Measurements from ENCODE around the gene CLPTM1L.
A peak's percentile ranks its signal among the peaks of the same experiment; 100 is the strongest.

The CLPTM1L gene

DNA sequence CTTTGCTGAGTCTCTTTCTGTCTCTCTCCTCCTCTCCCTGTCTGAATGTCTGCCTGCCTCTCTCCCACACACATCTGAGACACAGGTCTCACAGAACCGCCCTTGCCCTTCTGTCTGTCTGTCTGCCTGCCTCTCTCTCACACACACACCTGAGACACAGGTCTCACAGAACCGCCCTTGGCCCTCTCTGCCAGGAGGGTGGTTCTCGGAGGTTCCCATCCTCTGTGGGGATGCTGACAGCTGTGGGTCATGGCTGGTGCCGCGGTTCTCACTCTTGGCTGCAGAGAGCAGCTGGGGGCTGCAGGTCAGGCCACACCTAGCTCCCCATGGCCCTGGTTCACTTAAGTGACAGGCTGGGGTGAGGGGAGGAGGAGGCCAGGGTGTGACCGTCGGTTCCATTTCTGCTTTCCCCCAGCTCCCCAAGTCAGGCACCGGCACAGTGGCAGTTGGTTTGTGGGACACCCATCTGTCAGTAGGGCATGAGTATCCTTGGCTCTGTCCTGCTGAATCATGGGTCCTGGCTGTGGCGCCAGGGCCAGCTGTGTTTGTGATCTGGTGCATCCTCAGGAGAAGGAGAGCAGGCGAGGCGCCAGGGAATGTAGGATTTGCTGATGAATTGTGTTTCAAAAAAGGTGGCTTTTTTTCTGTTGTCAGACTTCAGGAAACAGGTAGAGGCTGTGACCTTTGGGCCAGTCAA, 42.3 kb upstream of the CLPTM1L start:
- H3K27ac ChIP-seq (ENCODE audit: low read depth, low read length): no peak overlapping the region
- no peaks in the 10 kb centered on the region for H3K9me3 ChIP-seq (ENCODE audit: control insufficient read depth in 1 of 2, low read length in 2 of 2)
- H3K9ac ChIP-seq (ENCODE audit: low read depth in 1 of 2, low read length in 2 of 2): peak overlapping the region in 1 of 2 donors; percentile 85
- peaks cover 0 to 5% of the 10 kb centered on the region in 2 donors for H3K27me3 ChIP-seq (ENCODE audit: control insufficient read depth in 1 of 2, insufficient read depth in 2 of 2, low read length in 2 of 2)
- H3K4me3 ChIP-seq (ENCODE audit: low read depth in 1 of 2, low read length in 2 of 2): no peak overlapping the region
- H3K36me3 ChIP-seq (ENCODE audit: control insufficient read depth in 1 of 2, insufficient read depth in 2 of 2, low read length in 2 of 2): no peaks in the 10 kb centered on the region
- peaks cover 14 to 20% of the 10 kb centered on the region in 2 donors for H3K4me1 ChIP-seq (ENCODE audit: control insufficient read depth in 1 of 2, insufficient read depth in 2 of 2, low read length in 2 of 2)

DNA sequence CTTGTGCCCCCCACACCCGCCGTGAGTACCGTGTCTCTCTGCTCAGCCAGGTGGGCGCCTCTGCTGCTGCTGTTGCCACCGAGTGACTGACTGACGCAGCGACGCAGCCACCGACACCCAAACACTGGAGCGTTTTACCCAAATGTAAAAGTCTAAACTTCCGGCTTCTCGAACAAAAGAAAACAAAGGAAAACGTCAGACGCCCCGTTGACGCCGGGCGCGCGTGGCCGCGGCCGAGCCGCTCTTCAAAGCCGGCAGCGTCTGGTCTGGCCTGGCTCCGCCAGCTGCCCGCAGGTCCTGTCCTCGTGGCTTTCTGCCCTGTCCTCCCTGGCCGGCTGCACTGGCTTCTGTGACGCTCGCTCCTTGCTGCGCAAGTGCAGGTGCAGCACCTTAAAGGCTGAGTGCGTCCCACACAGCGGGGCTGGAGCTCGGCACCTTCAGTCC, 41.4 kb upstream of the CLPTM1L start:
- Histone ChIP-seq H3K27ac (ENCODE audit: low read depth, low read length) (peak overlapping the region; percentile 77), H3K27me3 (ENCODE audit: control insufficient read depth in 1 of 2, insufficient read depth in 2 of 2, low read length in 2 of 2) (peaks cover 0 to 5% of the 10 kb centered on the region in 2 donors)

DNA sequence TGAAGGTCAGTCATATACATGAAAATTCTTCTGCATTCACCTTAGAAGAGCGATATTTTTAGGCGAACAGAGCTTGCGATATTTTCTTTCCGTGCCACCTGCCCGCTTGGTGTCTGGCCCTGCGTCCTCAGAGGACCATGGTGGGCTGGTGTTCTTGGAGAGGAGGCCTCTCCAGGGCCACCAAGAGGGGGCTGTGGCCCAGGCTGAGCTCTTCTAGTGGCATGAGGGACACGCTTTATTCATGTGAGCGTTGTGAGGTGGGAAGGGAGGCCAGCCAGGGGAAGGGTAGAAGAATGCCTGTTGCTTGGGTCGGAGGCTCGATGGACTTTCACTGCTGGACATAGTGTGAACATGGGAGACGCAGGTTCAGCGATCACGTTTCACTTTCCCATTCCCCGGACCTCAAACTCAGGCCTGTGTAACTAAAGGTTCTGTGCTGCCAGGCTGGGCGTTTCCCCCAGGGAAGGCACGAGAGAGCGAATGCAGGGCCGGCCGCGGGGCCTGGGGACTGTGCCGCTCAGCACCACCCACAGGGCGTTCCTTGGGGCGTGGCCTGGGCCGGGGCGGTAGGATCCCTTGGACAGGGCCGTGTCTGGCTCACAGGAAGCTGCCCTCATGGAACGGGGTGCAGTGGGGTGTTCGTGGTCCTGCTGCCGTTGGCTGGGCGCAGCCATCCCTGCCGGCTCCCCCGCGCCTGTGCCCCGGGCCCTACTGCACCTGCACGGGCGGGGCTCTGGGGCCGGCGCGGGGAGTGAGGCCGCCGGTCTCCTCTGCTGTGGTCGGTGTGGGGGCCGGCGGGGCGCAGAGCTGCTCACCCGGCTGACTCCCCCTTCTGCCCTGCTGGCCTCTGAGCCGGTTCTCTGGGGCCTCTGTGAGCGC, 40.7 kb upstream of the CLPTM1L start:
- Histone ChIP-seq H3K27me3 (ENCODE audit: control insufficient read depth in 1 of 2, insufficient read depth in 2 of 2, low read length in 2 of 2) (peaks cover 4 to 5% of the 10 kb centered on the region in 2 donors), H3K4me1 (ENCODE audit: control insufficient read depth in 1 of 2, insufficient read depth in 2 of 2, low read length in 2 of 2) (peaks cover 13 to 14% of the 10 kb centered on the region in 2 donors), H3K27ac (ENCODE audit: low read depth, low read length) (peak overlapping the region; percentile 77), H3K9me3 (ENCODE audit: control insufficient read depth in 1 of 2, low read length in 2 of 2) (no peaks in the 10 kb centered on the region), H3K4me3 (ENCODE audit: low read depth in 1 of 2, low read length in 2 of 2) (peak overlapping the region; percentile 74 to 79), H3K36me3 (ENCODE audit: control insufficient read depth in 1 of 2, insufficient read depth in 2 of 2, low read length in 2 of 2) (no peaks in the 10 kb centered on the region), H3K9ac (ENCODE audit: low read depth in 1 of 2, low read length in 2 of 2) (peak overlapping the region; percentile 80 to 85)

More for the DNA sequence above, 41.4 kb upstream of the CLPTM1L start:
- no peaks in the 10 kb centered on the region for H3K9me3 ChIP-seq (ENCODE audit: control insufficient read depth in 1 of 2, low read length in 2 of 2)
- peaks cover 12 to 14% of the 10 kb centered on the region in 2 donors for H3K4me1 ChIP-seq (ENCODE audit: control insufficient read depth in 1 of 2, insufficient read depth in 2 of 2, low read length in 2 of 2)
- peak overlapping the region; percentile 74 to 79 for H3K4me3 ChIP-seq (ENCODE audit: low read depth in 1 of 2, low read length in 2 of 2)
- peak overlapping the region; percentile 80 to 85 for H3K9ac ChIP-seq (ENCODE audit: low read depth in 1 of 2, low read length in 2 of 2)
- no peaks in the 10 kb centered on the region for H3K36me3 ChIP-seq (ENCODE audit: control insufficient read depth in 1 of 2, insufficient read depth in 2 of 2, low read length in 2 of 2)

DNA sequence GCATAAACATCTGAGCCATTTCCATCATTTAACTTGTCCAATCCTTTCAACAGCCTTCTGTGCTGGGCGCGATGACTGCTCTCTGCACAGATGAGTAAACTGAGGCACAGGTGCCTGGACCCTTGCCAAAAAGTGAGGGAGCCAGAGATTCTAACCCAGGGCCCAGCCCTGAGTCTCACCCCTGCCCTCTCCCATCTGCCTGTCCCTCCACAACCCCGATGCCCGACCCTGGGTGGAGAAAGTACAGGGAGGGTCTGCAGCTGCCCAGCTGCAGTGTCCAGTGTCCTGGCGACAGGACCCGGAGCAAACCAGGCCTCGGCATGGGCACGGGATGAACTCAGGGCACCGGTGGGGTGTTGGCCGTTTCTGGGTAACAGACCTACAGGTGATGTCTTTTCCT, 39.6 kb upstream of the CLPTM1L start:
- Histone ChIP-seq H3K4me1 (ENCODE audit: control insufficient read depth in 1 of 2, insufficient read depth in 2 of 2, low read length in 2 of 2) (peaks cover 14 to 16% of the 10 kb centered on the region in 2 donors), H3K36me3 (ENCODE audit: control insufficient read depth in 1 of 2, insufficient read depth in 2 of 2, low read length in 2 of 2) (no peaks in the 10 kb centered on the region), H3K9ac (ENCODE audit: low read depth in 1 of 2, low read length in 2 of 2) (no peak overlapping the region), H3K27ac (ENCODE audit: low read depth, low read length) (no peak overlapping the region), H3K4me3 (ENCODE audit: low read depth in 1 of 2, low read length in 2 of 2) (no peak overlapping the region), H3K27me3 (ENCODE audit: control insufficient read depth in 1 of 2, insufficient read depth in 2 of 2, low read length in 2 of 2) (peaks cover 4 to 5% of the 10 kb centered on the region in 2 donors), H3K9me3 (ENCODE audit: control insufficient read depth in 1 of 2, low read length in 2 of 2) (no peaks in the 10 kb centered on the region)

DNA sequence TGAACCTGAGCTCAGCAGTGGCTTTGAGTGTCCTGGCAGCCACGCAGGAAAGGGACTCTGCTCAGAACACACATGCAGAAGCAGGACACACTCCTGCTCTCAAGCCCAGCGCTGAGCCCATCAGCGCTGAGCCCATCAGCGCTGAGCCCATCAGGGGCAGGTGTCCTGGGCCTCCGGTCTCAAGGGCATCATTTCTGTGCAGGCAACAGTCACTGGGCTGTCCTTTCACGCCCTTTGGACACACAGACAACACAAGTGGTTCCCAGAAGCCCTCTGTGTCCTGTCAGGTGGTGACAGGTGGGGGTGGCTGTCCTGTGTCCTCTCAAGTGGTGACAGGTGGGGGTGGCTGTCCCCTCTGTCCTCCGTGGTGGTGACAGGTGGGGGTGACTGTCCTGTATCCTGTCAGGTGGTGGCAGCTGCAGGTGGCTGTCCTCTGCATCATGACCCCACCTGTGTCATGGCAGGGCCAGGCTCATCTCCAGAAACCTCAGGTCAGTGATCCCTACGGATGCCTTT, 39.0 kb upstream of the CLPTM1L start:
- H3K4me3 ChIP-seq (ENCODE audit: low read depth in 1 of 2, low read length in 2 of 2): no peak overlapping the region
- peaks cover 14 to 16% of the 10 kb centered on the region in 2 donors for H3K4me1 ChIP-seq (ENCODE audit: control insufficient read depth in 1 of 2, insufficient read depth in 2 of 2, low read length in 2 of 2)
- H3K36me3 ChIP-seq (ENCODE audit: control insufficient read depth in 1 of 2, insufficient read depth in 2 of 2, low read length in 2 of 2): no peaks in the 10 kb centered on the region
- peaks cover 4 to 8% of the 10 kb centered on the region in 2 donors for H3K27me3 ChIP-seq (ENCODE audit: control insufficient read depth in 1 of 2, insufficient read depth in 2 of 2, low read length in 2 of 2)
- no peaks in the 10 kb centered on the region for H3K9me3 ChIP-seq (ENCODE audit: control insufficient read depth in 1 of 2, low read length in 2 of 2)
- H3K9ac ChIP-seq (ENCODE audit: low read depth in 1 of 2, low read length in 2 of 2): no peak overlapping the region
- no peak overlapping the region for H3K27ac ChIP-seq (ENCODE audit: low read depth, low read length)

DNA sequence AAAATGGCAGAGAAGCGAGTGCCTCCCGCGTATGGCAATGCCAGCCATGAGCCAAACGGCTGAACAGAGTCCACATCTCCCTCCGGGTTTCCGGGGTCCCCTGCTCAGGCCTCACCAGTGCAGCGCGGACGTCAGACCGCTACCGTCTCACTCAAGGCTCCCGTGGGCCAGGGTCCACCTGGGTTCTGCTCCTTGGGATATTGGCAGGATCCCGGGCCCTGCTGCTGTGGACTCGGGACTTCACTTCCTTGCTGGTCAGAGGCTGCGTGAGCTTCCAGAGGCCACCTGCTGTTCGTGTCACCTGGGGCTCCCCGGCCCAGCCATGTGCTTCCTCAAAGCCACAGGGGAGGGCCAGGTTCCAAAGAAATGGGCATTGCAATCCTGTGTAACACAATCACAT, 38.4 kb upstream of the CLPTM1L start:
- no peaks in the 10 kb centered on the region for H3K36me3 ChIP-seq (ENCODE audit: control insufficient read depth in 1 of 2, insufficient read depth in 2 of 2, low read length in 2 of 2)
- peaks cover 14 to 16% of the 10 kb centered on the region in 2 donors for H3K4me1 ChIP-seq (ENCODE audit: control insufficient read depth in 1 of 2, insufficient read depth in 2 of 2, low read length in 2 of 2)
- no peak overlapping the region for H3K9ac ChIP-seq (ENCODE audit: low read depth in 1 of 2, low read length in 2 of 2)
- H3K27me3 ChIP-seq (ENCODE audit: control insufficient read depth in 1 of 2, insufficient read depth in 2 of 2, low read length in 2 of 2): peaks cover 4 to 11% of the 10 kb centered on the region in 2 donors
- H3K4me3 ChIP-seq (ENCODE audit: low read depth in 1 of 2, low read length in 2 of 2): no peak overlapping the region
- H3K27ac ChIP-seq (ENCODE audit: low read depth, low read length): no peak overlapping the region
- no peaks in the 10 kb centered on the region for H3K9me3 ChIP-seq (ENCODE audit: control insufficient read depth in 1 of 2, low read length in 2 of 2)

DNA sequence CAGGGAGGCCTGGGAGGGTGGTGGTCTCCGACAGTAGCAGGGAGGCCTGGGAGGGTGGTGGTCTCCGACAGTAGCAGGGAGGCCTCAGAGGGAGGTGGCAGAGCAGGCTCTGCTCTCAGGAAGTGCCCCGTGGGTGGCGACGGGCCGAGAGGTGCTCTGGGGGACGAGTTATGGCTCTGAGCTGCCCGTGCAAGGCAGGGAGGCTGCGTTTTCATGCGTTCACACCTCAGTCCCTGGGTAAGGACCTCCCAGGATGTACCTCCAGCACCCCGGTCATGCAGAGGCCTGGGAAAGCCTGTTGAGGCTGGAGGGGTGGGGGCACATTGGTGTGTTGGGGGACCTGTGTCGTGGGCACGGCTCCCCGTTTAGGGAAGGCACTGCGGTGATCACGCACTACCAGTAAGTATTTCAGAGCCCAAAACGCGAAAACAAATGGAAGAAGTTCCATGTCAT, 37.4 kb upstream of the CLPTM1L start:
- H3K27me3 ChIP-seq (ENCODE audit: control insufficient read depth in 1 of 2, insufficient read depth in 2 of 2, low read length in 2 of 2): peaks cover 4 to 11% of the 10 kb centered on the region in 2 donors
- H3K27ac ChIP-seq (ENCODE audit: low read depth, low read length): no peak overlapping the region
- peaks cover 14 to 16% of the 10 kb centered on the region in 2 donors for H3K4me1 ChIP-seq (ENCODE audit: control insufficient read depth in 1 of 2, insufficient read depth in 2 of 2, low read length in 2 of 2)
- H3K9ac ChIP-seq (ENCODE audit: low read depth in 1 of 2, low read length in 2 of 2): no peak overlapping the region
- no peak overlapping the region for H3K4me3 ChIP-seq (ENCODE audit: low read depth in 1 of 2, low read length in 2 of 2)
- H3K36me3 ChIP-seq (ENCODE audit: control insufficient read depth in 1 of 2, insufficient read depth in 2 of 2, low read length in 2 of 2): no peaks in the 10 kb centered on the region
- H3K9me3 ChIP-seq (ENCODE audit: control insufficient read depth in 1 of 2, low read length in 2 of 2): no peaks in the 10 kb centered on the region

DNA sequence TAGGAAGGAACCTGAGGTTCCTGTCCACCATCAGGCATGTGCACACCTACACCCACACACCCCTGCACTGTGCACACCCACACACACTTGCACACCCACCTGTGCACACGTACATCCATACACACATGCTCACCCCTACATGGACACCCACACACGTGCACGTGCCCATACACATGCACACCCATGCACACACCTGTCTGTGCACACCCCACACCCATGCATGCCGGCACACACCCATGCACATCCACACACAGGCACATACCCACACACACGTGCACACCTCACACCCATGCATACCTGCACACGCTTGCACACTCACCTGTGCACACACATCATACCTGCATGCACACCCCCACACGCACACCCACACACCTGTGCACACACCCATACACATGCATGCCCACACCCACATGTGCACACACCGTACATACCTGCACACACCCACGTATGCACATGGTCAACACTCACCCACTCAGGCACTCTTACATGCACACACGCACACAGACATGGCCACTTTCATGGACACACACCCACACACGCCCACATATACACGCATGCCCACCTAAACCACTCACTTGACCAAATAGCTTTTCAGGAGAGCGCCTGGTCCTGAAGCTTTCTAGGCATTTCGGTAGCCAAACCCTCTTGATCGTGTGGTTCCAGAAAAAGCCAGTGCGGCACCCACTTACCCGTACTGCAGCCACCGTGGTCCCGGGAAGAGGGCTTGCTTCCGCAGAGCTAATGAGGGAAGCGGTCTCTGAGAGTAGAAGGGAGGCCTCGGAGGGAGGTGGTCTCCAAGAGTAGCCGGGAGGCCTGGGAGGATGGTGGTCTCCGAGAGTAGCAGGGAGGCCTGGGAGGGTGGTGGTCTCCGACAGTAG, 36.7 kb upstream of the CLPTM1L start:
- H3K27me3 ChIP-seq (ENCODE audit: control insufficient read depth in 1 of 2, insufficient read depth in 2 of 2, low read length in 2 of 2): peaks cover 4 to 11% of the 10 kb centered on the region in 2 donors
- H3K9ac ChIP-seq (ENCODE audit: low read depth in 1 of 2, low read length in 2 of 2): no peak overlapping the region
- no peak overlapping the region for H3K4me3 ChIP-seq (ENCODE audit: low read depth in 1 of 2, low read length in 2 of 2)
- H3K9me3 ChIP-seq (ENCODE audit: control insufficient read depth in 1 of 2, low read length in 2 of 2): no peaks in the 10 kb centered on the region
- no peak overlapping the region for H3K27ac ChIP-seq (ENCODE audit: low read depth, low read length)
- H3K36me3 ChIP-seq (ENCODE audit: control insufficient read depth in 1 of 2, insufficient read depth in 2 of 2, low read length in 2 of 2): no peaks in the 10 kb centered on the region
- H3K4me1 ChIP-seq (ENCODE audit: control insufficient read depth in 1 of 2, insufficient read depth in 2 of 2, low read length in 2 of 2): peaks cover 11 to 13% of the 10 kb centered on the region in 2 donors

DNA sequence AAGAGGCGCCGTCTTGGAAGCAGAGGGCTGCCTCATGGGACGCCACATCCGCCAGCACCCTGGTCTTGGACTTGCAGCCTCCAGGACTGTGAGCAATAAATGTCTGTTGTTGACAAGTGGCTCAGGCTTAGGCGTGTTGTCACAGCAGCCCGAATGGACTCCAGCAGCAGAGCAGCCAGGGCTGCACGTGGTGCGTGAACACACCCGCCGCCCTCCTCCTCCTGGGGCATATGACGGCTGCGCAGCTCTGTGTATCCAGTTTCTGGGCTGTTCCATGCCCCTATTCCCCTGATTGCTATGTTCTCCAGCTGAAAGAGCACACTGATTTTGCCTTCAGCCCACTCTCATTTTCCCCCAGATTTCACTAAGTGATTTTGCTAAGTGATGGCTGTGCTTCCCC, 36.0 kb upstream of the CLPTM1L start:
- Histone ChIP-seq H3K4me3 (ENCODE audit: low read depth in 1 of 2, low read length in 2 of 2) (peak overlapping the region in 1 of 2 donors; percentile 36), H3K9me3 (ENCODE audit: control insufficient read depth in 1 of 2, low read length in 2 of 2) (no peaks in the 10 kb centered on the region), H3K36me3 (ENCODE audit: control insufficient read depth in 1 of 2, insufficient read depth in 2 of 2, low read length in 2 of 2) (no peaks in the 10 kb centered on the region), H3K27ac (ENCODE audit: low read depth, low read length) (no peak overlapping the region), H3K27me3 (ENCODE audit: control insufficient read depth in 1 of 2, insufficient read depth in 2 of 2, low read length in 2 of 2) (peaks cover 4 to 11% of the 10 kb centered on the region in 2 donors), H3K4me1 (ENCODE audit: control insufficient read depth in 1 of 2, insufficient read depth in 2 of 2, low read length in 2 of 2) (peaks cover 9 to 11% of the 10 kb centered on the region in 2 donors), H3K9ac (ENCODE audit: low read depth in 1 of 2, low read length in 2 of 2) (no peak overlapping the region)
